ENCODE results near the gene TAF5L.

The TAF5L gene

GRCh38 chr1:229625915-229626831 lies at the start of gene TAF5L, which contains the start of gene URB2:
TSS of gene TAF5L (minus strand) at chr1:229626122. CDS start at chr1:229614482, 11,640 bp downstream.
TSS of gene URB2 (plus strand) at chr1:229626247. CDS start at chr1:229627634, 1,387 bp downstream.
- peak; percentile 89 for DNase-seq (ENCODE audit: low read depth)

- no peak for DNase-seq (ENCODE audit: low read depth)
Observed at GRCh38 chr1:229675396-229675795, 49.5 kb upstream of the TAF5L start.

- DNase-seq (ENCODE audit: low read depth): no peak
Observed at GRCh38 chr1:229674042-229674441, 48.1 kb upstream of the TAF5L start.

- no peak for DNase-seq (ENCODE audit: low read depth)
Observed at GRCh38 chr1:229672246-229672645, 46.3 kb upstream of the TAF5L start.

GRCh38 chr1:229671310-229671709 lies 45.4 kb upstream of the TAF5L start:
- no peak for DNase-seq (ENCODE audit: low read depth)

GRCh38 chr1:229669333-229669732 lies 43.4 kb upstream of the TAF5L start:
- peak; percentile 48 for DNase-seq (ENCODE audit: low read depth)

- no peak for DNase-seq (ENCODE audit: low read depth)
Observed at GRCh38 chr1:229666585-229666984, 40.7 kb upstream of the TAF5L start.

GRCh38 chr1:229665912-229666558 lies 40.1 kb upstream of the TAF5L start:
- no peak for DNase-seq (ENCODE audit: low read depth)

- no peak for DNase-seq (ENCODE audit: low read depth)
Observed at GRCh38 chr1:229664133-229664689, 38.3 kb upstream of the TAF5L start.

GRCh38 chr1:229661897-229662296 lies 36.0 kb upstream of the TAF5L start:
- no peak for DNase-seq (ENCODE audit: low read depth)

GRCh38 chr1:229661022-229661877 lies 35.3 kb upstream of the TAF5L start:
- DNase-seq (ENCODE audit: low read depth): peak; percentile 63

GRCh38 chr1:229657993-229658755 lies 32.3 kb upstream of the TAF5L start:
- no peak for DNase-seq (ENCODE audit: low read depth)

- no peak for DNase-seq (ENCODE audit: low read depth)
Observed at GRCh38 chr1:229655781-229656180, 29.9 kb upstream of the TAF5L start.

- DNase-seq (ENCODE audit: low read depth): no peak
Observed at GRCh38 chr1:229653420-229653819, 27.5 kb upstream of the TAF5L start.

GRCh38 chr1:229651546-229651945 lies 25.6 kb upstream of the TAF5L start:
- no peak for DNase-seq (ENCODE audit: low read depth)

GRCh38 chr1:229650045-229650444 lies 24.1 kb upstream of the TAF5L start:
- no peak for DNase-seq (ENCODE audit: low read depth)

GRCh38 chr1:229648406-229648805 lies 22.5 kb upstream of the TAF5L start:
- no peak for DNase-seq (ENCODE audit: low read depth)

- DNase-seq (ENCODE audit: low read depth): no peak
Observed at GRCh38 chr1:229645324-229645993, 19.5 kb upstream of the TAF5L start.

GRCh38 chr1:229643996-229644745 lies 18.2 kb upstream of the TAF5L start:
- peak; percentile 69 for DNase-seq (ENCODE audit: low read depth)

- no peak for DNase-seq (ENCODE audit: low read depth)
Observed at GRCh38 chr1:229642970-229643369, 17.0 kb upstream of the TAF5L start.

Data from fibroblast of gingiva (primary cell).